ENCODE data around the gene LIME1. TPM values are rescaled to one million over a fixed set of nuclear protein-coding genes. Genes with fewer than 3 reads are reported as not detected.

The LIME1 gene
- total RNA-seq, 1 experiment from 2014 or later: 27.4 TPM

GRCh38 chr20:63769891-63770474 is 33.5 kb downstream of the LIME1 start:
- no peak for TF ChIP-seq YY1 (IDR thresholded peaks at IDR 0.05; ENCODE audit: extremely low read depth, insufficient replicate concordance, low read depth, low read length)
- no peak for TF ChIP-seq POLR2A (IDR thresholded peaks at IDR 0.05; ENCODE audit: borderline replicate concordance, extremely low read depth, insufficient read depth, insufficient read length)
- no peak for TF ChIP-seq MAX (IDR thresholded peaks at IDR 0.05)
- TF ChIP-seq, protein P1, sequence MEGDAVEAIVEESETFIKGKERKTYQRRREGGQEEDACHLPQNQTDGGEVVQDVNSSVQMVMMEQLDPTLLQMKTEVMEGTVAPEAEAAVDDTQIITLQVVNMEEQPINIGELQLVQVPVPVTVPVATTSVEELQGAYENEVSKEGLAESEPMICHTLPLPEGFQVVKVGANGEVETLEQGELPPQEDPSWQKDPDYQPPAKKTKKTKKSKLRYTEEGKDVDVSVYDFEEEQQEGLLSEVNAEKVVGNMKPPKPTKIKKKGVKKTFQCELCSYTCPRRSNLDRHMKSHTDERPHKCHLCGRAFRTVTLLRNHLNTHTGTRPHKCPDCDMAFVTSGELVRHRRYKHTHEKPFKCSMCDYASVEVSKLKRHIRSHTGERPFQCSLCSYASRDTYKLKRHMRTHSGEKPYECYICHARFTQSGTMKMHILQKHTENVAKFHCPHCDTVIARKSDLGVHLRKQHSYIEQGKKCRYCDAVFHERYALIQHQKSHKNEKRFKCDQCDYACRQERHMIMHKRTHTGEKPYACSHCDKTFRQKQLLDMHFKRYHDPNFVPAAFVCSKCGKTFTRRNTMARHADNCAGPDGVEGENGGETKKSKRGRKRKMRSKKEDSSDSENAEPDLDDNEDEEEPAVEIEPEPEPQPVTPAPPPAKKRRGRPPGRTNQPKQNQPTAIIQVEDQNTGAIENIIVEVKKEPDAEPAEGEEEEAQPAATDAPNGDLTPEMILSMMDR (IDR thresholded peaks at IDR 0.05 in 2 of 3, conservative IDR thresholded peaks at IDR 0.05 in 1 of 3; ENCODE audit: borderline replicate concordance in 1 of 3, insufficient read depth in 1 of 3, low read depth in 2 of 3, low read length in 2 of 3): no peak
- TF ChIP-seq EGR1 (IDR thresholded peaks at IDR 0.05; ENCODE audit: low read depth): no peak
- TF ChIP-seq CBX3 (IDR thresholded peaks at IDR 0.05; ENCODE audit: low read depth): no peak
- TF ChIP-seq SP1 (IDR thresholded peaks at IDR 0.05; ENCODE audit: low read depth): no peak
- TF ChIP-seq JUND (IDR thresholded peaks at IDR 0.05): no peak
- TF ChIP-seq SIN3A (IDR thresholded peaks at IDR 0.05; ENCODE audit: low read depth): no peak
- TF ChIP-seq, protein P2, sequence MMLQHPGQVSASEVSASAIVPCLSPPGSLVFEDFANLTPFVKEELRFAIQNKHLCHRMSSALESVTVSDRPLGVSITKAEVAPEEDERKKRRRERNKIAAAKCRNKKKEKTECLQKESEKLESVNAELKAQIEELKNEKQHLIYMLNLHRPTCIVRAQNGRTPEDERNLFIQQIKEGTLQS (IDR thresholded peaks at IDR 0.05): no peak
- no peak for TF ChIP-seq EZH2phosphoT487 (IDR thresholded peaks at IDR 0.05; ENCODE audit: borderline replicate concordance)
- no peak for TF ChIP-seq POLR2AphosphoS5 (IDR thresholded peaks at IDR 0.05; ENCODE audit: low read depth, low read length)
- TF ChIP-seq RAD21 (IDR thresholded peaks at IDR 0.05; ENCODE audit: low read depth): no peak
- no peak for TF ChIP-seq SRF (IDR thresholded peaks at IDR 0.05; ENCODE audit: low read depth)
- TF ChIP-seq EZH2 (IDR thresholded peaks at IDR 0.05): no peak
- TF ChIP-seq, protein P3, sequence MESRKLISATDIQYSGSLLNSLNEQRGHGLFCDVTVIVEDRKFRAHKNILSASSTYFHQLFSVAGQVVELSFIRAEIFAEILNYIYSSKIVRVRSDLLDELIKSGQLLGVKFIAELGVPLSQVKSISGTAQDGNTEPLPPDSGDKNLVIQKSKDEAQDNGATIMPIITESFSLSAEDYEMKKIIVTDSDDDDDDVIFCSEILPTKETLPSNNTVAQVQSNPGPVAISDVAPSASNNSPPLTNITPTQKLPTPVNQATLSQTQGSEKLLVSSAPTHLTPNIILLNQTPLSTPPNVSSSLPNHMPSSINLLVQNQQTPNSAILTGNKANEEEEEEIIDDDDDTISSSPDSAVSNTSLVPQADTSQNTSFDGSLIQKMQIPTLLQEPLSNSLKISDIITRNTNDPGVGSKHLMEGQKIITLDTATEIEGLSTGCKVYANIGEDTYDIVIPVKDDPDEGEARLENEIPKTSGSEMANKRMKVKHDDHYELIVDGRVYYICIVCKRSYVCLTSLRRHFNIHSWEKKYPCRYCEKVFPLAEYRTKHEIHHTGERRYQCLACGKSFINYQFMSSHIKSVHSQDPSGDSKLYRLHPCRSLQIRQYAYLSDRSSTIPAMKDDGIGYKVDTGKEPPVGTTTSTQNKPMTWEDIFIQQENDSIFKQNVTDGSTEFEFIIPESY (IDR thresholded peaks at IDR 0.05; ENCODE audit: extremely low read depth, insufficient replicate concordance, low read length): no peak
- TF ChIP-seq ELF1 (IDR thresholded peaks at IDR 0.05; ENCODE audit: borderline replicate concordance, low read depth): no peak
- Histone ChIP-seq H3K4me2 (ENCODE audit: low read length) (no peak overlapping the region), H3K36me3 (ENCODE audit: control insufficient read depth in 1 of 2, insufficient read depth in 2 of 2, low read length in 2 of 2) (no peaks in the 10 kb centered on the region), H3K9me3 (ENCODE audit: control insufficient read depth in 1 of 2, insufficient read depth in 1 of 2, low read depth in 1 of 2, low read length in 2 of 2) (no peaks in the 10 kb centered on the region), H3K9me2 (ENCODE audit: insufficient read depth) (no peaks in the 10 kb centered on the region), H3K4me1 (ENCODE audit: control insufficient read depth in 1 of 2, insufficient read depth in 2 of 2, low read length in 2 of 2) (no peaks in the 10 kb centered on the region), H4K20me1 (ENCODE audit: insufficient read depth) (no peaks in the 10 kb centered on the region), H3K9ac (ENCODE audit: low read length) (no peak overlapping the region), H3K4me3 (replicated peaks in 1 of 2; ENCODE audit: low read depth in 1 of 2, low read length in 2 of 2) (no peak overlapping the region), H3K27me3 (ENCODE audit: insufficient read depth, low read length) (no peaks in the 10 kb centered on the region), H3K79me2 (ENCODE audit: insufficient read depth, low read length) (no peaks in the 10 kb centered on the region), H3K27ac (ENCODE audit: low read depth, low read length) (no peak overlapping the region), H2AFZ (ENCODE audit: low read depth, low read length, poor library complexity, severe bottlenecking) (no peak overlapping the region)
- DNase-seq (ENCODE audit: low read depth, low spot score) (no peak), ATAC-seq (no peak)
- ChIA-PET POLR2A (no interaction called here), RAD21 (ENCODE audit: low non-redundant PET in 1 of 2, low total read pairs in 2 of 2, uncharacterized antibody in 2 of 2, unreplicated experiment in 2 of 2) (no interaction called here), CTCF (no interaction called here)
- intact Hi-C loops (cut with micrococcal nuclease): no loop called here
- BruUV-seq (replicated peaks): no TSS peak
